GM10248 (cell line): Measurements from ENCODE around the gene TWIST2.

Source experiments
- CTCF ChIA-PET: fragments of 300-600 bp; sonication (Branson Sonifier 250); formaldehyde crosslinking; extraction: SDS; loops from one replicate; lab custom pipeline; 2021; ENCODE audit warnings: antibody characterized with exemption; lab: Yijun Ruan, JAX
- POLR2A ChIA-PET: fragments of 350-650 bp; sonication (Branson Sonifier 250); formaldehyde crosslinking; extraction: SDS; loops from one replicate; lab custom pipeline; 2020; ENCODE audit warnings: antibody characterized with exemption; lab: Yijun Ruan, JAX
- DNase-seq: peaks from one replicate; pipeline ENCODE4 v3.0.0; 2012; ENCODE audit errors: extremely low spot score
- CTCF ChIP-seq: IDR thresholded peaks from 2 replicates; pipeline ENCODE4 v1.5.1; 2012; ENCODE audit warnings: mild to moderate bottlenecking, low read depth; ENCODE audit errors: extremely low read depth, missing control alignments, control extremely low read depth

The TWIST2 gene

GRCh38 chr2:238818561-238818960 is 29.3 kb upstream of the TWIST2 start:
- no peak for DNase-seq
- ChIA-PET CTCF (no interaction called here), POLR2A (no interaction called here)
- no peak for TF ChIP-seq CTCF

- ChIA-PET CTCF (no interaction called here), POLR2A (no interaction called here)
- no peak for TF ChIP-seq CTCF
- DNase-seq = no peak
These were observed 27.7 kb upstream of the TWIST2 start for GRCh38 chr2:238820197-238820596.

GRCh38 chr2:238820916-238821315 is 27.0 kb upstream of the TWIST2 start:
- DNase-seq = no peak
- POLR2A ChIA-PET = no interaction called here
- no peak for TF ChIP-seq CTCF
- CTCF ChIA-PET = no interaction called here

- no peak for DNase-seq
- POLR2A ChIA-PET = no interaction called here
These were observed 26.5 kb upstream of the TWIST2 start for GRCh38 chr2:238821391-238821790.

GRCh38 chr2:238821944-238822670 is 25.8 kb upstream of the TWIST2 start:
- ChIA-PET POLR2A (no interaction called here), CTCF (no interaction called here)
- DNase-seq = no peak
- TF ChIP-seq CTCF = no peak

More at GRCh38 chr2:238821391-238821790, 26.5 kb upstream of the TWIST2 start:
- TF ChIP-seq CTCF = no peak
- CTCF ChIA-PET = no interaction called here

GRCh38 chr2:238822955-238823354 is 24.9 kb upstream of the TWIST2 start:
- no peak for TF ChIP-seq CTCF
- CTCF ChIA-PET = no interaction called here
- DNase-seq = no peak
- POLR2A ChIA-PET = no interaction called here

- no peak for TF ChIP-seq CTCF
- POLR2A ChIA-PET = no interaction called here
- CTCF ChIA-PET = no interaction called here
- no peak for DNase-seq
These were observed 16.7 kb upstream of the TWIST2 start for GRCh38 chr2:238831177-238831576.
